Stimulated activated CD4-positive, alpha-beta T cell treated with anti-CD3 and anti-CD28 coated beads, Interleukin-12 subunit alpha, Interleukin-12 subunit beta, amount 100 ng/mL, for 24 hours (primary cell): ENCODE measurements around the gene CSPG4.
"Not testable (repeated sequence)": the region's sequence is repeated elsewhere in the genome, so short reads cannot be mapped to it uniquely, and the experiment has no call there.

Experiments used
- DNase-seq, 2 experiments: peaks; one replicate each; pipeline ENCODE4 v3.0.0-alpha.2; 2020; ENCODE audit warnings: low read depth in 2 of 2

Gene CSPG4

DNA sequence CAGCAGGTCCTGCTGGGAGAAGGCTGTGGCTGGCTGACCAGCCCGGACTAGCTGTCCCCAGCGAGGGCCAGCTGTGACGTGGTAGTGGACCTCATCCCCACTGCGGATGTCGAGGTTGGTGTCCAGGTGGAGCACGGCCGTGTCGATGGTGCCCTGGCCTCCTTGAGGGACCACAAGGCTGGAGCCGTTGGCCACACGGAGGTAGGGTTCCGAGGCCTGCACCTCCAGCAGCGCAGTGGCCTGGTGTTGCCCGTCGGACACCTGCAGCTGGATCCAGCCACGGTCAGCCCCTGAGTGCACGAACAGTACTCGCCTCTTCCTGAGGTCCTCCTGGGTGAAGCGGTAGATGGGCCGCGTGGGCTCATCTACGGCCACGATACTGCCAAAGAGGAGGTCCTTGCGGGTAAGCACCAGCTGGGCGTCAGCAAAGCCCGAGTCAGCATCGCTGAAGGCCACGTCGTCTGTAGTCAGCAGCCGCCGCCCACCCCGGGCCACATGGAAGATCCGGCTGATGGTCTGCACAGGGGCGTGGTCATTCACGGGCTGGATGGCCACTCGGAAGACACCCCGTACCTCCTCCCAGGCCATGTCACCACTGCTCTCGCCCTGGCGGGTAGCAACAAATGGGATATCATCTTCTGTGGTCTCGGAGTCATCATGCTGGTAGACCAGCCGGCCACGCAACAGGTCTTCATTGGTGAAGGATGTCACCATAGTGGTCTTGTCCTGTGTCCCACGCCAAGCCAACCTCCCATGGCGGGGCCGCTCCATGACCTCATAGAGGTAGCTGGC lies 25.0 kb downstream of the CSPG4 start:
- DNase-seq: no peak

DNA sequence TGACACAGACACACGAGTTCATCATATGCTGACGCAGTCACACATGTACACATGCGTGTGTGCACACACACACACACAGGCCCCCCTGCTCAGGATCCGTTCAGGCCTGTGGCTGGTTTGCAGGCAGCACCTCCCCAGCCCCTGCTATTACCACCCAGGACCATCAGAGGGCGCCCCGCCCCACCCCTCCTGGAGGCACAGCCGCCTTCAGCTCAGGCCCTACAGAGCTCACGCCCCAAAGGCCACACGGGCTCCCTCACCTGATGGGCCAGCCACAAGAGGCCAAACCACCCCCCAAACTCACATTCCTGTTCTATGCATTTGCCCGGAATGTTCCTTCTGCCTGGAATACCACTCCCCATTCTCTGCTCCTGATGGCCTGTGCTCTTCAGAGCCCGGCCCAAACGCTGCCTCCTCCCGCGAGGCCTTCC lies 26.4 kb downstream of the CSPG4 start:
- DNase-seq: peak; percentile 62 to 79

DNA sequence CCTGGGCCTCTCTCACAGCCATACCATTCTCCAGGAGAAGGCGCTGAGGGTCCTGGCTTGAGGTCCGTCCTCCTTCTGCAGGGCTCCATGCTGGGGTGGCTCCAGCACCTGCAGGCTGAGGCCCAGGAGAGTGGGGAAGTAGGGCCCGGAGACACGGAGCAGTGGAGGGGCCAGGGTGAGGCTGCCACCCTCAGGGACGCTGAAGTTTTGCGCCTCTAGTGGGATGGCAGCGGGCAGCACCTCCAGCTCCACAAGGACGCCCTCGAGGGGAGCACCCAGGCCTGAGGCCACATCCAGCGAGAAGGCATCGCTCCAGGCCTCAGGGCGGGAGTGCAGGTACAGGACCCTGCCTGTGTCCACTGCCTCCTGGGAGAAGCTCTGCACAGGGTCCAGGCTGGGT lies 27.5 kb downstream of the CSPG4 start:
- no peak for DNase-seq

DNA sequence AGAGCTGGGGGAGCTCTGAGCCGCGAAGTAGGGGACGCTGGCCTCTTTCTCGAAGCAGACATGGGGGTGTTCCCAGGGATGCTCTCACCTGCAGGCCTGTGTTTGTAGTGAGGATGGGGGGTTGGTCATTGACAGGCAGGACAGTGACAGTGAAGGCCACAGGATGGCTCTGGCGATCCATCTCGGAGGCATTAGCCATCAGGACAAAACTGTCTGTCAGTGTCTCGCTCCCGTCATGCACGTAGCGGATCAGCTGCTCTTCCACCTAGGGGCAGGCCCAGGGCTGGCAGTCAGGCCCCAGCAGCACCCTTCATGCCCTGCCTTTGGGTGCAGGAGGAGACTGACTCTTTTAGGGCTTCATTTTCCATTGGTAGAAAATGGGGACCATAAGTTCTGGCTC lies 28.0 kb downstream of the CSPG4 start:
- DNase-seq: no peak

DNA sequence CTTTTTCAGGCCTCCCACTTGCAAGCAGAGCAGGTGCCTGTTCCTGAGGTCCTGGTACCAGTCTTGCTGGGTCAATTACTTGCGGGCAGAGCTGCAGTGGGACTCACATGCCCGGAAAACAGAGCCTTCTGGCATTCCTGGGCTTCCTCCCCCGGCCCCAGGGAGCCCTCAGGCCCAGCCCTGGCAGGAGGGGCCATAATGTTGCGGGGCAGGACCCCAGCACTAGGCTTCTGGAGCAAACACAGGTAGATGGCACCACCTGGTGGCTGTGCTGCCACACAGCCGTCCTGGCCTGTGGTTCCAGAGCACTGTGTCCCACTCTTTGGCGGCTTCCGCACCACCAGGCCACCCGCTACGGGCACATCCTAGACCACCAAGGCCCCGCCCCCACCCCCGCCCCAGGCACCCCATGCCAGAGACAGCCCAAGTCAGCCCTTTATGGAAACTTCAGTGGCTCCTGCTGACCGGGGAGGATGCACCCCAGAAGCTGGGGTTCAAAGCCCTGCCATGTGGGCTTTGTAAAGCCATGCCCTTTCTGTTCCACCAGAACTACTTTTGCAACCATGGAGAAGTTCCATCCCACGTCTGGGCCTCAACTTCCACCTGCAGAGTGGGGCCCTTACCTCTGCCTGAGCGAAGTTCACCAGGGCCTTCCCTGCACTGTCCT lies 28.9 kb downstream of the CSPG4 start:
- peak; percentile 36 to 64 for DNase-seq

DNA sequence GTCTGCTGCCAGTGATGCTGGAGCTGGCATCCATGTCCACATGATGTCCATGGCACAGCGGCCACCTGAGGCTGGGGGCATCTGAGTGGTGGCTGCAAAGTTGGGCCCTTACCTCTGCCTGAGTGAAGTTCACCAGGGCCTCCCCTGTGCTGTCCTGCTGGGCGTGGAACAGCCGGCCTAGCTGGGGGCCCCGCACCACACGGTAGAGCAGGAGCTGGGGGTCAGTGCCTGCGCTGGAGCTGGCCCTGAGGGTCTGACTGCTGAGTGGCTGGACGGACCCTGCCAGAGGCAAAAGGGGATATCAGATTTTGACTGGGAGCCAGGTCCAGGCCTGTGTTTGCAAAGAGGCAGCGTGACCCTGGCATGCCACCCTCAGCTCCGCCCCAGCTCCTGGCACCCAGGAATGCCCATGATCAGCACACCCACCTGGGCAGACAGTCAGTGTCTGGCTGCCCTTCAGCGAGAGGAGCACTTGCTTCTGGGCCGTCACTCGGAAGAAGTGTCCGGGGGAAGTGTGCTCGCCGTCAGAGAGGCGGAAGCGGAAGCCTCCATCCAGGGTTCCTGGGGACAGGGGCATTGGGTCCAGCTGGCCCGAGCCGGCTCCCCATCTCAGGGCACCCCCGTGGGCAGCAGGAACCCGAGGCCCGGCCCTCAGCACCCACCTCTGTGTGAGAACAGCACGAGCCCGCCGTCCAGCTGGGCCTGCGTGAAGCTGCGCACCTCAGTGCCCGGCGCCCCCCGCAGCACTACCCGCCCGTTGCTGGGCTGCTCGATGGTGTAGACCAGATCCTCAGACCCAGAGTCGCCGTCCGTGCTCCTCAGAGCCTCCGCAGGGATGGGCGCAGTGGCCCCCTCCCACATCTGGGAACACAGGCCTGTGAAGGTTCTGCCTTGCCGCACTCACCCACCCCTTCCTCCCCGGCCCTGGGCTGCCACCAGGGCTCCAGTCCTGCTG lies 30.2 kb downstream of the CSPG4 start:
- no peak for DNase-seq

DNA sequence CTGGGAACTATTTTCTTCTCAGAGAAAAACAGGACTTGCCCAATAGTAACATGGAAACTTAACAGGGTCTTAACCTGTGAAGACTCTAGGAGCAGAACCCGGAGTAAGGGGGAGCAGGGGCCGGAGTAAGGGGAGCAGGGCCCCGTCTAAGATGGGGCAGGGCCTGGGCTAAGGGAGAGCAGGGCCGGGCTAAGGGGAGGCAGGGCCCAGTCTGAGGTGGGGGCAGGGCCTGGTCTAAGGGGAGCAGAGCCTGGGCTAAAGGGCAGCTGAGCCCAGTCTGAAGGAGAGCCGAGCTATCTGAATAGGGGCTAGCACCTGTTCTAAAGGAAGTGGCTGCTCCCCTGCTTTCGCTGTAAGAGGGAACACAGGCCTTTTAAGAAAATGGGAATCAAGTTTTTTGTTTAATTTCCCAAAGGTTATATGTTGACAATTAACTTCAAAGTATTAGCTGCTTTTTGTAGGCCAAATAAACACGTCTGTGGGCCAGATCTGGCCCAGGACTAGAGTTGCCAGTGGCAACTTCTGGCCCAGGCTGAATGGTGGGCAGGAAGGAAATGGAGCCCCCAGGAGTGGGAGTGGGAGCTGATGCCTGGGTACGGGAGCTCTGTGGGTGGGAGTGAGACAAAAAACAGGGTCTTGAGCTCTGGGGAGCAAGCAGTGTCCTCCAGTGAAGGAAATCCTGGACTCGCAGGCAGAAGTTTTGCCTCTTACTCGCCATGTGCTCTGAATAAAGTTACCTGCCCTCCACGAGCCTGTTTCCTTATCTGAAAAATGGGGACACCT lies 32.5 kb downstream of the CSPG4 start:
- DNase-seq: no peak

DNA sequence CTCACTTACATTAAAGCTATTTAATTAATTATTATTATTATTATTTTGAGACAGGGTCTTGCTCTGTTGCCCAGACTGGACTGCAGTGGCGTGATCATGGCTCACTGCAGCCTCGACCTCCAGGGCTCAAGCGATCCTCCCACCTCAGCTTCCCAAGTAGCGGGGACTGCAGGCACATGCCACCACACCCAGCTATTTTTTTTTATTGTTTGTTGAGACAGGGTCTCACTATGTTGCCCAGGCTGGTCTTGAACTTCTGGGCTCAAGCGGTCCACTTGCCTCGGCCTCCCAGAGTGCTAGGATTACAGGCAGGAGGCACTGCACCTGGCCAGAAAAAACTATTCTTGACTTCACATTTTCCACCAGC lies 34.3 kb downstream of the CSPG4 start:
- not testable (repeated sequence) for DNase-seq

DNA sequence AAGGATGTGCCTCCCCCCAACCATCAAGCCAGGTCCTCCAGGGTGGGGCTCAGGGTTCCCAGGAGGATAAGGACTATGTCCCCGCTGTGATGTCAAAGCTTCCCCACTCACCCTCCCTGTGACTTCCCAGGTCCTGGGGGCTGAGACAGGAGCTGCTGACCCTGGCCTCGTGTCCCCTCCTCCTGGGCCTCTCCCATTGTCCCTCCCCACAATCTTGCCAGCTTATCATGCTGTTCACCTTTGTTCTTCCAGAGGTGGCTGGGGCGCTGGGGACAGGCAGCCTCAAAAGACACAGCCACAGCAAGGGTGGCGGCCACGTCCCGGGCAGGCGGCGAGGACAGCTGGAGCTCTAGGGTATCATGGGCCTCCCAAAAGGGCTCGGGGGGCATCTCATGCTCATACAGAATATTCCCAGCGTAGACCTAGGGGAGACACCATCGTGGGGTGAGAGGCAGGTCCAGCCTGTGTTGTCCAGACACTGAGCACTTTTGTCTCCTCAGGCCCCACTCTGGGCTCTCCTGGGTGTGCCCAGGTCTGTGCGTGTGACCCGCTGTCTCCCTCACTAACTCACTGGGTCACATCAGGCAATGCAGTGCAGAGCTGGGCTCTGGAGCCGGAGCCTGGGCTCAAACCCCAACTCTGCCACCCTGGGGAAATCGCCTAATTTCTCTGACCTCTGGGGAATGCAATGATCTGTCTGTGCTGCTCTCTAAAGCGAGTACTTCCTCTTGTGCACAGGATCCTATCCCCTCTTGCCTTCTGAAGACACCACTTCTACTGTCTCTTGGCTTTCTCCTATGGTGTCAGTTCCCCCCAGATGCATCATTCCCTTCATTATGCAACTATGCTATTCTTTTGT lies 35.0 kb downstream of the CSPG4 start:
- DNase-seq: no peak

DNA sequence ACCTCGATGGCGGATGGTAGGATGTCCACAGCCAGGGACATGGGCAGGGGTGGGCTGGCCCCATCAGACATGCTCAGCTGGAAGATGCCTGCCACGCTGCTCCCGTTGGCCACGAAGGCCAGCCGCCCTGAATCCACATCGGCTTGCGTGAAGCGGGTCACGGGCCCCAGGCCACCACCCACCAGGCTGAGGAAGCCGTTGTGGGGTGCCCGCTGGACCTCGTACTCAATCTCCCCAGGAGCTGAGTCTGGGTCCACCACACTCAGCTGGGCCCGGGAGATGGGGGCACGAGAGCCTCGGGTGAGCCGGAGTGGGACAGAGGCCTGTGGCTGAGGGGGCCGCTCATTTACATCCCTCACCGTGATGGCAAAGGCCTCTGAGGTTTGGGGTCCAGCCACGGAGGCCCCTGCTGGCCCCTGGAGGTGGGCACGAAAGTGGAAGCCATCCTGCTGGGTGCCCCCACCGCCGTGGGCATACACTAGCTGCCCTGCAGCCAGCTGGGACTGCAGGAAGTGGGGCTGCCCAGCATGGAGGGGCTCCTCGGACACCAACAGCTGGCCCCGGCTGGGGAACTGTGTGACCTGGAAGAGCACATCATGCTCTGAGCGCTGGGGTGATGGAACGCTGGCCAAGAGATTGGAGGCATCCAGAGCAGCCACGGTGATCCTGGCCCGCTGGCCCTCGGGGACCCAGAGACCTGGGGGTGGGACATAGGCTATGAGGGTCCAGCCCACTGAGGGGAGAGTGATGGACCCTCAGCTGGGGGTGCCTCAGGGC lies 35.8 kb downstream of the CSPG4 start:
- no peak for DNase-seq

DNA sequence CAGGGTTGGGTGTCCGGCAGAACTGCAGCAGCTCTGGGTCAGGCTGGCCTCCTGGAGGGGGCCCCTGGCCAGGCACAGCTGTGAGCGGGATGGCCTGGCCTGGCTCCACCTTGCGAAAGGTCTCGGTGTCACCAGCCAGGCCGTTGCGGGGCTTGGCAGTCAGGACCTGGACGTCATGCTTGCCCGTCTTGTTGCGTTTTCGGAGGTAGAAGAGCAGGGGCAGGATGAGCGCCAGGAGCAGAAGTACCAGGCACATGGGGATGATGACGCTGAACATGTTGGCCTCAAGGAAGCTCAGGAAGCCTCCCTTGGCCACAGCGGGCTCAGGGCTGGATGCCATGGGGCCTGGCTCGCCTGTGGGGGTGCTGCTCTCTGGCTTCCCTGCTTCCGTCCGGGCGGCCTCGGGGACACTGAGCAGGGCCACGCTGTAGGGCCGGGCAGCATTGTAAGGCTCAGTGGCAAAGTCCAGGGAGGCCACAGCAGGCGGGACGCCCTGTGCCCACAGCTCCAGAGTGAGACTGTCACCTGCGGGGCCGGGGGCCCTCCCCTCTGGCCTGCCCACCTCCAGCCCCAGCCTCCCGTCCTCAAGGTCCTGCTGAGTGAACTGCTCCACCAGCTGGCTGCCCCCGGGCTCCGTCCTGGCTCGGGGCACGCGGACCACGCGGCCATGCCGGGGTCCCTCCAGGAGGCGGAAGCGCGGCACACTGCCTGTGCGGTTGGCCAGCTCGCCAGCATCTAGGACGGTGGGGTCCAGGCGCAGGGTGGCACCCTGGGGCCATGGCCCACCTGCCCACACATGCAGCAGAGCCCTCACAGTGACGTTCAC lies 36.9 kb downstream of the CSPG4 start:
- DNase-seq: no peak

DNA sequence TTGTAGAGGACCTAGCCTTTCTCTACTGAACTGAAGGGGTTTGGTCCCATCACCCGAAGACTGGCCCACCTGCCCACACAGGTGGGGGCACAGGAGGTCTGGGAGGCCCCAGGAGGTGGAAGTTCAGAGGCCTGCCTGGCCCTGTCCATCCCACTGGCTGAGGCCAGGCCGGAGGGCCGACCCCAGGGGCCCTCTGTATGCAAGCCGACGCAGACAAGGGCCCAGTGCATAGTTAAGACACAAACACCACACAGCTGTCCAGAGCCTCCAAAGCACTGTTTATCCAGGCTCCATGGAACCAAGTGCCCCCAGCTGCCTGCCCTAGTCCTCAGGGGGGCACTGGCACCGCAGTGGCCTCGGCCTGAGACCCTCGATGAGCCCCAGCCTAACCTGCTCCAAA lies 38.3 kb downstream of the CSPG4 start:
- no peak for DNase-seq

DNA sequence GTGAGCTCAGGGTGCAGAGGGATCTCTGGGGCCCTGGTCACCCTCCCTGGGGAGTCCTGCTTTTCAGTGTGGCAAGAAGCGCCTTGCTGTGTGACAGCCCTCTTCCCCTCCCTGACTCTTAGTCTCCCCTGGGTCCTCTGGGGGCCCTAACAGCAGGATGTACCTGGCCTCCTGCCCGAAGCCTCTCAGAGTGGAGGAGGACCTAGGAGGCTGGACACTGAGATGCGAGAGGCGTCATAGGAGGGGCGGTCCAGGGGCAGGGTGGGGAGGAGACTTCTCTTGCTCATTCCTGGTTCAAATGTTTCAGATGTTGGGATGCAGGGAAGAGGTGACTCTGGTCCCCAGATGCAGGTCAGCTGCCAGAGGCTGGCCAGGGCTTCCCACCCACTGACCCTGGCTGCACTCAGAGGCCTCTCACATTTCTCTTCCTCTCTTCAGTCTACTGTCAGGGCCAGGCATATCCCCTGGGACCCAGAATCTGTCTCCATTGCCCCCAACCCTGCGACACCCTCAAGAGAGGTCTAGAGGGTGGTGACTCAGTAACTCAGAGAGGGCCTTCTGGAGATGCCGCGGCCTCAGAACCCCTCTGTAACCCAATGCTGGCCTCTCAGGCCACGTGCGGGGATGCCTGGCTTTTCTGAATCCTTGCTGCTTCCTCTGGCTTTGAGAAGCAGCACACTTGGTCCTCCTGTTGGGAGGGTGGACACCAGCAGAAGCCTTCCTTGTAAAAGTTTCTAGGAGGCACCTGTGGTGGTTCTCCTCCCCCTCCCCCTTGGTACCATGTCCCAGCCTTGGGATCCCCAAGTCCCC lies 39.0 kb downstream of the CSPG4 start:
- no peak for DNase-seq

DNA sequence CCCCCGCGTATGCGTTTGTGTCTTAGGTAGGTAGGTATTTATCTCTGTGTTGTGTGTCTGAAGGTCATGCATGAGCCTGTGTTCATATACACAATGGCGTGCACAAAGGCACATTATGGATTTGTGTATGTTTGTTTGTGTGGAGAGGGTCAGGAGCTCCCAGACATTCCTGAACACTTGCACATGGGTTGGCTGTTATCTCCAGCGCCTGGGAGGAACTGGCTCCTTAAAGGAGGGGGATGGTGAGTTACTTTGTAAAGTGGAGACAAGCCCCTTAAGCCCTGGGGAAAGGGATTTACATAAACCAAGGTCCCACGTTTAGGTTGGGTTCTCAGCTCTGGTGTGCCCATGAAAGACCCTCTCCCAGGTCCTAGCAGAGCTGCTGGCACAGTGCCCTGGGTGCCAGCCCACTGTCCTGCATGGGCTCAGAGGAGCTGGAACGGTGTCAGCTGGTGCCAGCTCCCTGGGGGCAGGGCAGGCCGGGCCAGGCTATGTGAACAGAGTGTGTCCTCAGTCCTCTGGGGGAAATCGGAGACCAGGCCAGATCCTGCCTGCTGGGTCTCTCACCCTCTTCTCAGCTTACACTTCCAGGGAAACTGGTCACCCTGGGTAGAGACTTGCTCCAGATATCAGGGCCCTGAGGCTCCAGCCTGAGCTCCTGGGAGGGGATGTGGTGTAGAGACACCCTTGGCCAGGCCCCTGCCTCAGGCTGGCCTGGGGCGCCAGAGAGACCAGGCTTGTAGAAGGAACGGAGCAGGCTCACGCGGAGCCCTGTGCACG lies 39.8 kb downstream of the CSPG4 start:
- DNase-seq: no peak

DNA sequence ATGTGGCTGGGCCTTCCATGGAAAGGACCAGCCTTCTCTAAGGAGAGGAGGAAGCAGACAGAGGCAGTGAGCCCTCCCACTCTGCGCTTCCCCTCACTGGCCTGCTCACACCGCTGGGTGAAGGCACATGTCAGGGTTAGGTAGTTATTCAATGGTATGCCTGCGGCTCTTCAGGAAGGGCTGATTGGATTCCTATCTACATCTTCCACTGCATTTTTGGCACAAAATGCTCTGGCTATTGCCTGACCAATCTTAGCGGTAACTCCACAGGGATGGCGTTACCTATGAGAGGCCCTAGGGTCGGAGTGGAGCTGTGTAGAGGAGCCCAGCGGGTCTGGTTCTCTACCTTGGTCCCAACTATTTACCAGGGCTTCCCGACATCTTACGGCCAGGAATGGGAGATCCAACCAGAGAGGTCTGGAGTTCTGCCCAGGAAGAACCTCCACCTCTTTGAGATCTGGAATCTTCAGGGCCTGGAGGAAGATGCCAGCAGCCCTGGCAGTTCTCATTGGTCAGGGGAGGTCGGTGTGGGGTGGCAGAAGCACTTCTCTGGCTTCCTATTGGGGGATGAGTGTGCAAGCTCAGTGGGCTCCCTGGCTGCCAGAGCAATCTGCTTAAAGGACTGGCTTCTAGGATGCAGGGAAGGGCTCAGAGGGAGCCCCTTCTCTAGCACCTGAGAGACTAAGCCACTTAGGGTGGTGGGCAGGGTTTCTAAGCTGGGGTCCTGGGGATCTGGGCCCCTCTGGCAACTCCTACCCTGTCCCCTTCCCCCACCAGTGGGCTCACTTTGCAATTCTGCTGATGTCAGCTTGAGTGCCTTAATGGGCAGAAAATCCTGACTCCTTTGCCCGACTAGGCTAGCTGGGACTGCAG lies 40.7 kb downstream of the CSPG4 start:
- DNase-seq: no peak

DNA sequence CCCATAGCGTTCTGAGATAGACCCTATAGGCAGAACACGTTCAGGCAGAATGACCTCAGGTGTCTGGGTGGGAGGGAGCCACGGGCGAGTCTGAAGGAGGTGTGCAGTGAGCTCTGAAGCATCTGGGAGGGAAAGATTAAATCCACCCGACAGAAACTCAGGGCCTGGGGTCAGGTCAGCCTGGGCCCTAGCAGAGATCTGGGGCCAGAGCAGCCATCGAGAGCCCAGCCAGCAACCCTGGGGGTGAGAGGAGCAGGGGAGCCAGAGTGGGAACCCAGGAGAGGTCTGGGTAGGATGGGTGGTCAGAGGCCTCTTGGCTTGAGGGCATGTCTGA lies 42.8 kb downstream of the CSPG4 start:
- DNase-seq: no peak
